ENCODE data around the gene FBXL19.

FBXL19 gene

GRCh38 chr16:30923554-30924075 is at the start of gene FBXL19:
Gene FBXL19 (plus strand): TSS chr16:30923572. CDS start chr16:30925755, 2,183 bp downstream.
- CTCF ChIA-PET = interaction anchor here (0.8 to 8.2 kb wide), 4 partner anchors 17 to 79 kb away, joined by 4 to 76 read pairs (median 4); no protein-coding TSS in a partner anchor
- no peak for TF ChIP-seq CTCF (IDR thresholded peaks at IDR 0.05; ENCODE audit: insufficient read depth, low read length, missing control alignments)
- POLR2A ChIA-PET = interaction anchor here (1.5 kb wide), 1 partner anchor 148 kb away, joined by 4 read pairs; no protein-coding TSS in a partner anchor

GRCh38 chr16:30874244-30874820 is 49.0 kb upstream of the FBXL19 start:
- no peak for DNase-seq (ENCODE audit: low read depth, low spot score)
- CTCF ChIA-PET = interaction anchor here (0.8 to 6.3 kb wide), 5 partner anchors 28 to 68 kb away, joined by 3 to 35 read pairs (median 7); no protein-coding TSS in a partner anchor
- no peak for TF ChIP-seq CTCF (IDR thresholded peaks at IDR 0.05; ENCODE audit: insufficient read depth, low read length, missing control alignments)
- POLR2A ChIA-PET = interaction anchor here (0.6 to 1.6 kb wide), 9 partner anchors 12 to 87 kb away, joined by 3 to 17 read pairs (median 7); partner anchors contain the start of genes BCL7C, CTF1 and ZNF629
- peak overlapping the region; percentile 93 for H3K4me3 ChIP-seq (ENCODE audit: low read depth, low read length)

More at GRCh38 chr16:30923554-30924075, at the start of gene FBXL19:
- no peak for DNase-seq (ENCODE audit: low read depth, low spot score)
- peak within 1 kb of the TSS; percentile 93 for H3K4me3 ChIP-seq (ENCODE audit: low read depth, low read length)

DNA sequence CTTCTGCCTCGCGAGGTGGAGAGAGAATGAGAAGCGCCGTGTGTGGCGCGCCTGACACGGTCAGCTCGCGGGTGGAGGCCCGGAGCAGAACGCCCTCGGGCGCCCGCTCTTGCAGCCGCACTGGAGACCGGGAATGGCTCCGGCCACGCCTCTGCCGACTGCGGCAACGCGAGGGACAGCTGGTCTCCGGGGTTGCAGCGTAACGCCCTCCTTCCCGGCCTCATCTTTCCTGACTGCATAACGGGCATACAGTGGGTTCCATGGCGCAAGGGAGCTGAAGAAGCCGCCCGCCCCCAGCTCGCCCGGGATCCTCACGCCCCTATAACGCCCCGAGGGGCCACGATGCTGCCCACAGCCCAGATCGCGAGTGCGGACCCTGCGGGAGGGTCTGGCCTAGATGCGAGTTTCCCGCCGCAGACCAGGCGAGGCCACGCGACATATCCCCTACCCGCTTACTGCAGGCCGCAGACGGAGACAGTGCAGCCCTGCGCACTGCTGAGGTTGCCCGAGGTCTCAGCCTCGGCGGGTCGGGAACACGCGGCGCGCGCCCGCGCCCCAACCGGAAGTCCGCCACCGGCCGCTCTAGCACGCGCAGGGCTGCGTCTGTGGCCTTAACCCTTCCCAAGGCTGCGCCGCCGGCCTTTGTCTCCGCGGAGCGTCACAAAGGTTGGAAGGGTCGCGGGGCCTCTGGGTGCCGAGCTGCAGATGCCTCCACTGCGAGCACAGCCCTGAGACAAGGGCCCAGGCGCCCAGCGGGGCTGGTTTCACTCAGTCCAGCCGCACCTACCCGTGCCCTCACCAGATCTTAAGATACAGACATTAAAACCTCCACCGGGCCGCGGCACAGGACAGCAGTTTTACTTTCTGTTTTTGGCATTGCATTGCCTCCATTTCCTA is 48.3 kb upstream of the FBXL19 start:
- CTCF ChIA-PET = interaction anchor here (0.8 to 6.3 kb wide), 7 partner anchors 21 to 67 kb away, joined by 3 to 35 read pairs (median 4); partner anchors contain the start of gene CTF1
- peak overlapping the region; percentile 93 for H3K4me3 ChIP-seq (ENCODE audit: low read depth, low read length)
- POLR2A ChIA-PET = interaction anchor here (0.6 to 1.8 kb wide), 10 partner anchors 11 to 88 kb away, joined by 3 to 17 read pairs (median 7); partner anchors contain the start of genes BCL7C, CTF1 and ZNF629
- no peak for DNase-seq (ENCODE audit: low read depth, low spot score)
- no peak for TF ChIP-seq CTCF (IDR thresholded peaks at IDR 0.05; ENCODE audit: insufficient read depth, low read length, missing control alignments)

DNA sequence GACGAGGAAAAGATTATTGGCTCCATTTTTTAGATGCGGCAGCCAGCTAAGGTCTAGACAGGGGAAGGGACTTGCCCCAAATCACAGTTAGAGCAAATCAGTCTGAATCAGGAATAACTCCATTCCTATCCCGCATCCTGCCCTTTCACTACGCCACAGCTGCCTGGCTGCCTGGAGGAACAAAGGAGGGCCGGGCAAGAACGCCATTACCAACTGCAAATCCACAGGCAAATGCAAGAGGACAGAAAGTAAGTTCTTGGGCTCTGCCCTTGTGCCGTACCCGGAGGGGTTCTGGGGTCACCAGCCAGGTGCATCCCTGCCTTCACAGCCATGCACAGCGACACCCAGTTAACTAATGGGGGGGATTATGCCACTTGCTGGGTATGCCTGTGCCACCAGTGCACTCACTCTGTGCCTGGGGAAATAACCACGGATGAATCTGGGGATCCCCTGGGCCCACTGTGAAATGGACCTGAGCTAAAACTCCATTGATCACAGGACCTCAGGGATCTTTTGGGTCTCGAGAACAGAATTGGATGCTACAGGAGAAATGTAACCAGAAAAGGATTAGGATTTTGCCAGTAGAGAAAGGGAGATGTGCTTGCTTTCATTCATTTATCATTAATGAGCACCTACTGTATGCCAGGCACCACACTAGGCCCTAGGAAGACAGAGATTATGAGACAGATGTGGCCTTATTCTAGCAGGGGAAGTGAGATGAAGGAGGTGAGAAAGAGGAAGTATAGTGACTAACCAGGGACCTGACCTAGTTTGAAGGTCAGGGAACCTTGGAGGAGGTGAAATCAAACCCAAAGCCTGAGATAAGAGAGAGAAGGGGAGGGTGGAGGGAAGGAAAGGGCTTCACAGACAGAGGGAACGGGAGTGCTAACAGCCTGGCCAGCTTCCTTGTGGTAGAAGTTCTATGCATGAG is 47.2 kb upstream of the FBXL19 start:
- CTCF ChIA-PET = interaction anchor here (1.1 to 6.3 kb wide), 7 partner anchors 13 to 66 kb away, joined by 3 to 35 read pairs (median 4); partner anchors contain the start of gene CTF1
- DNase-seq (ENCODE audit: low read depth, low spot score) = no peak
- H3K4me3 ChIP-seq (ENCODE audit: low read depth, low read length) = peak overlapping the region; percentile 93
- POLR2A ChIA-PET = interaction anchor here (1.0 to 1.8 kb wide), 4 partner anchors 17 to 71 kb away, joined by 7 to 10 read pairs (median 8); partner anchors contain the start of genes BCL7C and CTF1
- no peak for TF ChIP-seq CTCF (IDR thresholded peaks at IDR 0.05; ENCODE audit: insufficient read depth, low read length, missing control alignments)

GRCh38 chr16:30876867-30877266 is 46.5 kb upstream of the FBXL19 start:
- ChIA-PET CTCF (interaction anchor here (1.1 to 6.3 kb wide), 5 partner anchors 12 to 71 kb away, joined by 3 to 35 read pairs (median 5); partner anchors contain the start of gene BCL7C), POLR2A (no interaction called here)
- no peak for DNase-seq (ENCODE audit: low read depth, low spot score)
- no peak for TF ChIP-seq CTCF (IDR thresholded peaks at IDR 0.05; ENCODE audit: insufficient read depth, low read length, missing control alignments)
- H3K4me3 ChIP-seq (ENCODE audit: low read depth, low read length) = peak overlapping the region; percentile 16; the same call in 1 of the 2 replicates
